GM21529 (cell line): Measurements from ENCODE around the gene ARMH3.

Source experiments
- ATAC-seq: cut with Tn5 transposase; IDR thresholded peaks from one replicate; pipeline ENCODE4 v1.9.1; 2021; ENCODE audit not compliant: unreplicated experiment

Gene ARMH3

GRCh38 chr10:101901340-101901739, 154.6 kb downstream of the ARMH3 start:
- peak; percentile 64 for ATAC-seq

- no peak for ATAC-seq
These were observed 158.3 kb downstream of the ARMH3 start for GRCh38 chr10:101897633-101898032.

GRCh38 chr10:101896225-101896877, 159.6 kb downstream of the ARMH3 start:
- ATAC-seq = no peak

GRCh38 chr10:101895781-101896180, 160.2 kb downstream of the ARMH3 start:
- ATAC-seq = no peak

GRCh38 chr10:101894742-101895141, 161.2 kb downstream of the ARMH3 start:
- ATAC-seq = no peak

GRCh38 chr10:101894266-101894665, 161.7 kb downstream of the ARMH3 start:
- ATAC-seq = no peak

- ATAC-seq = no peak
These were observed 162.4 kb downstream of the ARMH3 start for GRCh38 chr10:101893510-101894120.

GRCh38 chr10:101892782-101893391, 163.1 kb downstream of the ARMH3 start:
- no peak for ATAC-seq

GRCh38 chr10:101889256-101890210, 166.4 kb downstream of the ARMH3 start:
- ATAC-seq = peak; percentile 70

- ATAC-seq = no peak
These were observed 167.6 kb downstream of the ARMH3 start for GRCh38 chr10:101888251-101888949.

GRCh38 chr10:101887775-101888174, 168.2 kb downstream of the ARMH3 start:
- no peak for ATAC-seq

- no peak for ATAC-seq
These were observed 169.3 kb downstream of the ARMH3 start for GRCh38 chr10:101886521-101887312.

GRCh38 chr10:101881036-101881774, 174.8 kb downstream of the ARMH3 start:
- ATAC-seq = no peak

- no peak for ATAC-seq
These were observed 175.8 kb downstream of the ARMH3 start for GRCh38 chr10:101880232-101880573.

- ATAC-seq = no peak
These were observed 176.3 kb downstream of the ARMH3 start for GRCh38 chr10:101879456-101880231.

GRCh38 chr10:101878869-101879268, 177.1 kb downstream of the ARMH3 start:
- no peak for ATAC-seq

GRCh38 chr10:101875068-101875688, 180.8 kb downstream of the ARMH3 start:
- no peak for ATAC-seq

- no peak for ATAC-seq
These were observed 181.7 kb downstream of the ARMH3 start for GRCh38 chr10:101874252-101874651.
